NCI-H2171 (cell line): ENCODE data around the gene HSPA4.
A peak's percentile ranks its signal among the peaks of the same experiment; 100 is the strongest.
"Not testable (repeated sequence)": the region's sequence is repeated elsewhere in the genome, so short reads cannot be mapped to it uniquely, and the experiment has no call there.

ENCODE experiments used
- DNase-seq: peaks from one replicate; lab custom pipeline; 2025; lab: John Stamatoyannopoulos, UW

The HSPA4 gene

DNA sequence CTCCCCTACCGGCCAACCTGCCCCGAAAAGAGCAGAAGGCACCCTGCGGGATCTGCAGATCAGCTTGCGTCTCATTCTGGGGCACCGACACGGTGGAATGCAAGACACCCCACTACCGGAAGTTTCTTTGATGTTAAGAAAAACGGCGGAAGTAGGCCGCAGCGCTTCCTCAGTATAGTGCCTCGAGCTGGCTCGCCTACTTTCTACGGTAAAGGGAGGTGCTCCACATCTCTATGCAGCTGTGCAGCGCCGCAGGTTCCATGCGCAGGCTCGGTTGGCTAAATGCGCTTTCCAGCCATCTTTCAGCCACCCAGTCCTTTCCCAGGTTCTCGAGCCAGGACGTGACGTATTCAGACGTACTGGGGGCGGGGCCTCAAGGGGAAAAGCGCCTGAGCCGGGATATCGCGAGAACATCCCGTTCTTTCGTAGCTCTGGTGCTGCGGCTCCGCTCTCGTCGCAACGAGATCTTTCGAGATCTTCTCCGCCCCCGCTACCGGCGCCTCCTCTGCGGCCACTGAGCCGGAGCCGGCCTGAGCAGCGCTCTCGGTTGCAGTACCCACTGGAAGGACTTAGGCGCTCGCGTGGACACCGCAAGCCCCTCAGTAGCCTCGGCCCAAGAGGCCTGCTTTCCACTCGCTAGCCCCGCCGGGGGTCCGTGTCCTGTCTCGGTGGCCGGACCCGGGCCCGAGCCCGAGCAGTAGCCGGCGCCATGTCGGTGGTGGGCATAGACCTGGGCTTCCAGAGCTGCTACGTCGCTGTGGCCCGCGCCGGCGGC is at the start of gene HSPA4:
TSS of gene HSPA4 (plus strand) at position 472 of the 775 bp plus-strand sequence. CDS start at position 710, 238 bp downstream.
- peak; percentile 90 for DNase-seq

DNA sequence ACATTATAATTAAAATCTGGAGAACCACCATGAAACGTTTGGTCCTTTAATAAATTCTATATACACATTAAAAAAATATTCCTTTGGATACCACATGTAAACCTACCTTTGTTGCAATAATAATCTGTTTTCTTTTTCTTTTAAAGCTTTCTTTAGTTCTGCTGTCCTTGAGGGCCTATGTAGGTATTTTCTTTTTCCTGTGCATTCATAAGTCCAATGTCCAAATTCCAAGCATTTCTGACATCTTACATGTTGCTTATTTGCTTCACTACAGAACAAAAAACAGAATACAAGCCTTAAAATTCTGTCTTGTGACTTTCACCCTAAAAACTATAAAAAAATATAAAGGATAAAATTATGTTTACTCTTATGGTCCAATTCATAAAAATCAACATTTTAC is 45.2 kb upstream of the HSPA4 start:
- DNase-seq, result no peak

GRCh38 chr5:133008455-133008854 is 43.4 kb upstream of the HSPA4 start:
- DNase-seq, result not testable (repeated sequence)

GRCh38 chr5:133015466-133015865 is 36.3 kb upstream of the HSPA4 start:
- DNase-seq, result no peak

DNA sequence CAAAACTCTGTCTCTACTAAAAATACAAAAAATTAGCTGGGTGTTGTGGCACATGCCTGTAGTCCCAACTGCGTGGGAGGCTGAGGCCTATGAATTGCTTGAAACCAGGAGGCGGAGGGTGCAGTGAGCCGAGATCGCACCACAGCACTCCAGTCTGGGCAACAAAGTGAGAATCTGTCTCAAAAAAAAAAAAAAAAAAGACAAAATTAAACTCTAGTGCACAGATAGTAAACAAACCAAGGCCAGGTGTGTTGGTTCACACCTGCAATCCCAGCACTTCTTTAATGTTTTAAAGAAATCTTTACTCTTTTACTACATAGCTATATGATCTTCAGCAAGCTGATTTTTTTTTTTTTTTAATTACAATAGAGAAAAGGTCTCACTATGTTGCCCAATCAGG is 33.8 kb upstream of the HSPA4 start:
- no peak for DNase-seq

DNA sequence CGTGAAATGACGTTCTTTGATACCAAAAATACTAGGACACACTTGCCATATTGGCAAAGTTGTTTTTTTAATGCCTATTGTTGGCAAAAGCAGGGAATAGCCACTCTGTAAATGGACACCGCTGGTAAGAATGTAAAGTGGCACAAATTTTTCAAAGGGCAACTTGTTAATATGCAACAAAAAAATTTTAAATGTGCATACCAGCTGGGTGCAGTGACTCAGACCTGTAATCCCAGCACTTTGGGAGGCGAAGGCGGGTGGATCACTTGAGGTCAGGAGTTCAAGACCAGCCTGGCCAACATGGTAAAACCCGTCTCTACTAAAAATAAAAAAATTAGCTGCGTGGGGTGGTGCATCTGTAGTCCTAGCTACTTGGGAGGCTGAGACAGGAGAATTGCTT is 32.3 kb upstream of the HSPA4 start:
- not testable (repeated sequence) for DNase-seq

GRCh38 chr5:133025804-133026663 is 25.8 kb upstream of the HSPA4 start, which contains the start of gene ZCCHC10:
TSS of gene ZCCHC10 (minus strand) at chr5:133026549. CDS start at chr5:133026537, 12 bp downstream.
- peak; percentile 85 for DNase-seq

DNA sequence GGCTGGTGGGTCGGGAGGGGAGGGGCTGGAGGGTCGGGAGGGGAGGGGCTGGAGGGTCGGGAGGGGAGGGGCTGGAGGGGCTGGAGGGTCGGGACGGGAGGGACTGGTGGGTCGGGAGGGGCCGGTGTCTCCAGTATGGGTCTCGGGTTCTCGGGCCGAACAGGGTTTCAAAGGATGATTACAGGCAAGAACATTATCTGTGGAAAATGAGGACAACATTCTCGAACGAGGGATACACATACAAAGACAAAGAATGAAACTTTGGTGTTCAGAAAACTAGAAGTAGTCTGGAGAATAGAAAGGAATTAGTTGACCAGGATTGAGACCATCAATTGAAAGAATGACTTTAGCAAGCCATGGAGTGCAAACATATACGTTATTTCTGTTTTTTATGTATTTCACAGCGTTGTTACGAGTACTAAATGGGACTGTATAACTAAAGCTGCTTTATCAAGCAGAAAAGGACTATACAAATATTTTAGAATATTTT is 25.1 kb upstream of the HSPA4 start:
- no peak for DNase-seq

DNA sequence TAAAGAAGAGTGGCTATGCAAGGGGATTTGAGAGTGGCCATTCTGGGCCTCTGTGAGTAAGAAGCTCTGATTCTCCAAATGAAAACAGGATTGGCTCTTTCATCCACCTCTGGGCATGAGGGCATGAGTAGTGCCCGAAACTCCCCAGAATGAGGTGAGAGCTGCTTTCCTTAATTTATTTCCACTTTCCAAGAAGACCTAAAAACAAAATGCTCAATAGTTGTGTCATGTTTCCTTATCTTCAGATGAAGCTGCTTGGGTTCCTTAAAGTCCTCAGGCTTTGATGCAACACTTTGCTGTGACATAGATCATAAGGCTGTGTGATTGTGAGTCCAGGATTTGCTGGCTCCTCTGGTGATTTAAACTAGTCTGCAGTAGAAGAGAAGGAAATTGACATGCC is 22.4 kb upstream of the HSPA4 start:
- DNase-seq, result no peak

- DNase-seq, result no peak
Measured at GRCh38 chr5:133030343-133031005, 21.3 kb upstream of the HSPA4 start.

DNA sequence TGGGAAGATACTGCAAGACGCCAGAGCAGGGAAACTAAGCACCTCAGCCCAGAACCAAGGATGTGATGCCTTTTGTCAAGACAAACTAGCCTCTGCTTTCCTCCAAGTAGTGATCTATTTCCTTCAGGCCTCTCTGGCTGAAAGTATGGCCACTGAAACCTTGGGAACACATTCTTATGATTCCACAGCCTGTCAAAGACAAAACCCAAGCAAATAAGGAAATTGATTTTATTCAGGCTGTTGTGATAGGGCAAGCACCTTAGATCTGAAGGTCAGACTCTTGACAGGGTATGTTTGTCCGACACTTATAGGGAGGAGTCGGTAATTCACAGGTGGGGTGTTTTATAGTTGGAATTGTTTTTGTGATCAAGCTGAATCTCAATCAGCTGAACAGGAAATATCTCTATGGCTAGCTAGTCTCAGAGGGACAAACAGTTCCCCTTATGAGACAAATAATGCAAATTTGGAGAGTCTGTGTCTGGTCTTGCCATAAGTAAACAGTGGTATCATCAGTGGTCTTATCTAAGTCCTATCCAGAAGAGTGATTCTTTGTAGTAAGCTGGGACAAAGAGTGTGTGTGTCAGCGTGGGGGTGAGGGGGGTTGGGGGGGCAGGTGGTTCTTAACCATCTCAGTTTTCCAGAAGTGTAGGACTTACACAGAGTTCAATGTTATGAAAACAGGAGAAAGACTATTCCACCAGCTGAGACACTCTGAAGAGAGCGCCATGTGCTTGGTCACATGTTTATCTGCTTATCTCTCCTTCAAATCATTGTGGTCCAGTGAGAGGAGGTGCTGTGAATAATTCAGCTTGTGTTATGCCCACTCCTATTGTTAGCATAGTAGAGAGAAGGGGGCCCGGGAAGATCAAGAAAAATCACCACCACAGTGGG is 18.7 kb upstream of the HSPA4 start:
- DNase-seq, result no peak

- no peak for DNase-seq
Measured at GRCh38 chr5:133034064-133034463, 17.7 kb upstream of the HSPA4 start.

- DNase-seq, result no peak
Measured at GRCh38 chr5:133035224-133035623, 16.6 kb upstream of the HSPA4 start.

DNA sequence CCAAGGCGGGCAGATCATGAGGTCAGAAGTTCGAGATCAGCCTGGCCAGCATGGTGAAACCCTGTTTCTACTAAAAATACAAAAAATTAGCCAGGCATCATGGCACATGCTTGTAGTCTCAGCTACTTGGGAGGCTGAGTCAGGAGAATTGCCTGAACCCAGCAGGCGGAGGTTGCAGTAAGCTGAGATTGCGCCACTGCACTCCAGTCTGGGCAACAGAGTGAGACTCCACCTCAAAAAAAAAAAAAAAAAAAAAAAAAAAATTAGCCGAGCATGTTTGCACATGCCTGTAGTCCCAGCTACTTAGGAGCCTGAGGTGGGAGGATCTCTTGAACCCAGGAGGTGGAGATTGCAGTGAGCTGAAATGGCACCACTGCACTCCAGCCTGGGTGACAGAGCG is 15.1 kb upstream of the HSPA4 start:
- DNase-seq, result not testable (repeated sequence)

DNA sequence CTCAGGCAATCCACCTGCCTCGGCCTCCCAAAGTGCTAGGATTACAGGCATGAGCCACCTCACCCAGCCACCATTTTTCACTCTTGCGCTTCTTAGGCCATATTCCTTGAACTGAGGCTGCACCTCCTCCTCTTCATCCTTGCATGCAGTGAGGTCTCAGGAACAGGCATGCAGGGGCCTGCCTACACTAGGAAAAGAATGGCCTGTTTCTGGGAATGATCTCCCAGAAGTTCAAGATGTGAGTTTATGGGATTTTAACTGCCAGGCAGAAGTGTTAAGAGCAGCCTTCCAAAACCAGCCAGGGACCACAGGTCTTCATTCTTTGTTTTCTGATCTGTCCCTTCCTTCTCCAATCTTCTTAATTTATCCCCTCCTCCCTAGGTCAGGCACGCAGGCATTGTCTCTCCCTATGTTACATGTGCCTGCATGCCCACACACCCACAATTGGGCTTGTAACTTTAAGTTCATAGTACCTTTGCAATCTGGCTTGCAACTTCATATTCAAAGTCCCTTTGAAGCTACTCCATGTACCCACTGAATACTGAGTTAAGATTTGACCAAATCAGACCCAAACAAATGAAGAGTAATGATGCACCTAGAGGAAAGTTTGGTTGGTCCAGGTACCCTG is 10.5 kb upstream of the HSPA4 start:
- no peak for DNase-seq

GRCh38 chr5:133041910-133042309 is 9.9 kb upstream of the HSPA4 start:
- no peak for DNase-seq

DNA sequence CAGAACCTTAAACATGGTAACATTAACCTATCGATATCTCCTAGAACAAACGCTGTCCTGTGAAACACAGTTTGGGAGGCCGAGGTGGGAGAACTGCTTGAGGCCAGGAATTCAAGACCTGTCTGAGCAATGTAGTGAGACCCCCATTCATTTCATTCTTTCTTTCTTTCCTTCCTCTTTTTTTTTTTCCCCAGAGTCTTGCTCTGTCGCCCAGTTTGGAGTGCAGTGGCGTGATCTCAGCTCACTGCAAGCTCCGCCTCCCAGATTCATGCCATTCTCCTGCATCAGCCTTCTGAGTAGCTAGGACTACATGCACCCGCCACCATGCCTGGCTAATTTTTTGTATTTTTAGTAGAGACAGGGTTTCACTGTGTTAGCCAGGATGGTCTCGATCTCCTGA is 5.3 kb upstream of the HSPA4 start:
- DNase-seq, result not testable (repeated sequence)

DNA sequence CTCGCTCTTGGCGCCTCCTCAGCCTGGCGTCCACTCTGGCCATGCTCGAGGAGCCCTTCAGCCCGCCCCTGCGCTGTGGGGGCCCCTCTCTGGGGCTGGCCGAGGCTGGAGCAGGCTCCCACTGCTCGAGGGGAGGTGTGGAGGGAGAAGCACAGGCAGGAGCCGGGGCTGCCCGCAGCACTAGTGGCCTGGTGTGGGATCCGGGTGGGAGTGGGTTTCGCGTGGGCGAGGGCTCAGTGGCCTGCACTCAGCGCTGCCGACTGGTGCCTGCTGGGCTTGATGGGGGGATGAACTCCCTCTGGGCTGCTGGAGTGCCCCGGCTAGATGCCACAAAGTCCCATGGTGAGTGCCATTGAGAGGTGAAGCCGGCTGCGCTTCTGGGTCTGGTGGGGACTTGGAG is 4.4 kb upstream of the HSPA4 start:
- no peak for DNase-seq

- DNase-seq, result no peak
Measured at GRCh38 chr5:133048993-133049725, 2.7 kb upstream of the HSPA4 start.

DNA sequence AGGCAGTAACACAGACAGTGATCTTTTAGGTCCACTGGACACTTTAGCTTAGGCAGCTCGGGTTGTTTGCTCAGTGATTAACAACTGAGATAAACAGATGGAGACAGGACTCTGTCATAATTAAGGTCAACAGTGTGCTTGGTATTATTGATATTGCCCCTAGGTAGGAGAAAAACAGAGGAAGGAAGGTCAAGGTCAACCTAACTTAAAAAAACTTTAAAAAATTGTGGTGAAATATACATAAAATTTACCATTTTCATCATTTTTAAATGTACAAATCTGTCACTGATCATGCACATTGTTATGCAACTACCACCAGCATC is 2.1 kb upstream of the HSPA4 start:
- DNase-seq, result no peak
